MV-4-11 (cell line): ENCODE measurements around the gene ENG.

Experiments used
- DNase-seq: peaks from one replicate; lab custom pipeline; 2025; lab: John Stamatoyannopoulos, UW

ENG gene

DNA sequence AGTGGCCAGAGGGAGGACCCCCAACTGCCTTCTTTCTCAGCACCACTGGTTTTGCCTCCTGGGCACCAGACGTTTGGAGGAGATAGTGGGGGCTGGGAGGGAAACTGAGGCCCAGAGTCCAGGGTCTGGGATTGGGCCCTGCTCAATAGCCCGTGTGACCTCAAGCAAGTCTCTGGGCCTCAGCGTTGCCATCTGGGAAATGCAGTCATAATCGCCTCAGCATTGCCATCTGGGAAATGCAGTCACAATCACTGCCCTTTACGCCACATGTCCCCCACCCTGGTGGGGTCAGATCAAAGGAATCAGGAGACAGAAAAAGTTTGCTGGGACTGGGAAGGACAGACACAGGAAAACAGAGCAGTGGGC, 77.6 kb downstream of the ENG start:
- no peak for DNase-seq

DNA sequence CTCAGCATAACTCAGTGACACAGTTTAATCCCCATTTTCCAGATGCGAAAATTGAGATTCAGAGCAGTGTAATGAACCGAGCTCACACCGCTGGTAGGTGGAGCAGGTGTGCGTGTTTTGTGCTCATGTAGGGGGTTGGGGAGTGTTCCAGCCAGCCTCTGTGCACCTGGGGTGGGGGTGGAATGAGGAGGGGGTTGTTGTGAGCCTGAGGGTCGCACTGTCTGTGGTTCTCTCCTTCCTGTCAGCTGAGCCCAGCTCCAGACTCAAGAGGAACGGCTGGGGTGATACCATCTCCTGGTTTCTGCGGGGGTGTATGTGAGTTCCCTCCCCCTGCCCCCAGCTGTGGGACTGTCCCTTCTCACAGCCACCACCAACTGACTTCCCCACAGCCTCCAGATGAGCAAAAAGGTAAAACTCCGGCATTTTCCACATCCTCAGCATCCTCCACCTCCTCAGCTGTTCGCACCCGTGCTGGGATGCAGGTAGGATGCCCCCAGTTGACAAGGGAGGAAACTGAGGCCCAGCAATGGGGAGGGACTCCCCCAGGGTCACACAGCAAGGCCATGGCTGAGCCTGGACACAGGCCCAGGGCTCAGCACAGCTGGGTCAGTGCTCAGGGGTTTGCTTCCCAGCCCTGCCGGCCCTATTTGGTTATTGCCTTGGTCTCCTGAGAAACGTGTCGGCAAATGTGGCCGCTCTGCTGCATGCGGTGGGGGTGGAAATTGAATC, 78.1 kb downstream of the ENG start:
- DNase-seq = peak; percentile 84

DNA sequence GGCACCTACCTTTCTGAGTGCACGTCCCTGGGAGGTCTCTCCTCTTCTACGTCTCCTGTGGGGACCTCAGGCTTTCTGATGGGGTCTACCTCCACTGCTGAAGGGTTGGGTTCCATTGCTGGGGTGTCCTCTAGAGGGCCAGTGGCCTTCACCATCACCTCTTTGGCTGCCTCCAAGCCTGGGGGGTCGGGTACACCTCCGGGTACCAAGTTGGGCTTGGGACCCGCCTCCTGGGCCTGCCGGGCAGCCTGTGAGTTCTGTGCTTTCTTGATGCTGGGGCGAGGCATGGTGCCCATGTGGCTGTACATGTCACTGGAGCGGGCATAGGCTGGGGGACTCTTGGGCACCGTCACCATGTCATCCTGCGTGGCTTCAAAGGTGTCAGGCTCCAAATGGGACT, 80.5 kb downstream of the ENG start:
- no peak for DNase-seq

DNA sequence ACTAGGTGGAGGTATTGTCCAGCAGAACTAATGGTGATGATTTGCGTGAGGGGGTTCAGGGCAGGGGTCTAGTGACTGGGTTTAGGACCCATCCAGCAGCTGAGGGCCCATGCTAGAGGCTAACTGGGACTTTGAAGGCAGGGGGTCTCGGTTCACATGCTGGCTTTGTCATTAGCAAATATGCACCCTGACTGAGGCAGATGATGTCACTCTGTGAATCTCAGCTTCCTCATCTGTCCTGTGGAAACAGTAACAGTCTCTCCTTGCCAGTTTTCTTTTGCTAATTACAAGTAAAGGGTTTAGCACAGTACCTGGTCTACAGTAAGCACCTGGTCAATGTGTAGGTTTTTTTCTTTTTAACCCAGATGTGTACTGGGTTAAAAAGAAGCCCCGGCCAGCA, 81.2 kb downstream of the ENG start:
- DNase-seq = no peak

DNA sequence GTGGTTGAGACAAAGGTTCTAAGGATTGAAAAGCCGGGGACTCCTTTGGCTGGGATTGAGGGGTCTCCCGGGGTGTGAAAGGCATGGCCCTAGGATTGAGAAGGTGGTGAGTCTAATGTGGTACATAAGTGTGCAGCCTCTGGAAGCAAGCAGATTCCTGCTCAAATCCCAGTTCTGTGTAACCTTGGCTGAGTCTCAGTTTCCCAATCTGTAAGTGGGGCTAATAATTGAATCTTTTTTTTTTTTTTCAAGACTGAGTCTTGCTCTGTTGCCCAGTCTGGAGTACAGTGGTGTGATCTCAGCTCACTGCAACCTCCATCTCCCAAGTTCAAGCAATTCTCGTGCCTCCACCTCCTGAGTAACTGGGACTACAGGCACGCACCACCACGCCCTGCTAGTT, 81.9 kb downstream of the ENG start:
- DNase-seq = no peak

DNA sequence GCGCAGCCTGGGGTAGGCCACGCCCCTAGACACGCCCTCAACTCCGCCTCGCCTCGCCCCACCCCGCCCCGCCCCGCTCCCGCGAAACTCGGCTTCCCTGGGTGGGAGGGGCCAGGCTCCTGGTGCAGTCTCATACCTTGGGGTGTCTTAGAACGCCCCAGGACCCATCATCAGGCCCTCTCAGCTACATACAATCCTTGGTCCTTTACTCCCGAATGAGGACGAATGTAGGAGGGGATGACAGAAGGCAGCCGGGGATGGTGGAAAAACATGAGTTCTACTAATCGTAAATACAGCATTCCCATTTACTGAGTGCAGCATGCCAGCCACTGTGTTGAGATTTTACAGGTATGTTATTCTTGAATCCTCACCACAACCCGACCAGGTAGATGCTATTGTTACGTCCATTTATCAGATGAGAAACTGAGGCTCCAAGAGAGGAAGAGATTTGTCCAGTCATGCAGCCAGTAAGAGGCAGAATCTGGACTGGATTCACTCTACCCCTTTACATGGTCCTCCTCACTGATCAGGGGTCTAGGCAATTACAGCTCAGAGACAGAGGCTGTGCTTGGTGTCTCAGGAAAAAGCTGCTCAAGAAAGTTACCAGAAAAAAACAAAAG, 82.8 kb downstream of the ENG start:
- DNase-seq = no peak

DNA sequence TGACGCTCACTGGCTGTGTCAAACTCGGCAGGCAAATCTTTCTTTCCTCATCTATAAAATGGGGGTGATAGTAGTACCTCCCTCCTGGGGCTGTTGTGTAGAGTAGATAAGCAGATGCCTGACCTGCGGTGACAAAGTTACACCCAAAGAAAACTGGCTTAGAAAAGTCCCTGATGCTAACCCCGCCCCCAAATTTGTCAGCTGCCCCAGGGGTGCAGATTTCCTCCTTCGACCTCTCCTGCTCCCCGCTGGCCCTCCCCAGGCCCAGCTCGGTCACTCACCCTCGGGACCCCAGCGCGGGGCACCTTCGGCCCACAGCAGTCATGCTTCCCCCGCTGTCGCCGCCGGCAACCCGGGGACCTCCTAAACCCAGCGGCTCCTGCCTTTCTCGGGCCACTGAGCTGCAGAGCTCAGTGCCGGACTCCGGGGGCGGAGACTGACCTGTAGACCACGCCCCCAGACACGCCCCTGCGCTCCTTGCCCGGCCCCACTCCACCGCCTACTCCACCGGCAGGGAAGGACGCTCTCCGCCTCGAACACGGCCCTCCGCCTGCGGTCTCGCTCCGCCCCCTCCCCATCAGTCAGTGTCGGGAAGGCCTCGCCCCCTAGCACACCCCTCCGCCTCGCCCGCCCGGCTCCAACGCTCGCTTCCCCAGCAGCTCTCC, 83.4 kb downstream of the ENG start:
- peak; percentile 95 for DNase-seq

DNA sequence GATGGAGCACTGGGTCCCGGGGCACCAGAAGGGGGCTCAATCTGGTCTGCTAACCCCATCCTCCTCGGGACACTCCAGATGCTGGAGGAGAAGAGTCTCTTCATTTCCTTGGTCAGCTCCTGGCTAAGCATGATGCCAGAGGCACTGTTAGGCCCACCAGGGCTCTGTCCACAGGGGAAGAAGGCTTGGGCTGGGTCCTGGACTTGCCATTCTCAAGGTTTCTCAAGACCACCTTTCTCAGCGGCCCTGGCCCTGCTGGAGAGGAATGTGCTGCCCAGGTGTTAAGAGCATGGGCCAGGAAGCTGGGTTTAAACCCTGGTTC, 83.9 kb downstream of the ENG start:
- DNase-seq = no peak

DNA sequence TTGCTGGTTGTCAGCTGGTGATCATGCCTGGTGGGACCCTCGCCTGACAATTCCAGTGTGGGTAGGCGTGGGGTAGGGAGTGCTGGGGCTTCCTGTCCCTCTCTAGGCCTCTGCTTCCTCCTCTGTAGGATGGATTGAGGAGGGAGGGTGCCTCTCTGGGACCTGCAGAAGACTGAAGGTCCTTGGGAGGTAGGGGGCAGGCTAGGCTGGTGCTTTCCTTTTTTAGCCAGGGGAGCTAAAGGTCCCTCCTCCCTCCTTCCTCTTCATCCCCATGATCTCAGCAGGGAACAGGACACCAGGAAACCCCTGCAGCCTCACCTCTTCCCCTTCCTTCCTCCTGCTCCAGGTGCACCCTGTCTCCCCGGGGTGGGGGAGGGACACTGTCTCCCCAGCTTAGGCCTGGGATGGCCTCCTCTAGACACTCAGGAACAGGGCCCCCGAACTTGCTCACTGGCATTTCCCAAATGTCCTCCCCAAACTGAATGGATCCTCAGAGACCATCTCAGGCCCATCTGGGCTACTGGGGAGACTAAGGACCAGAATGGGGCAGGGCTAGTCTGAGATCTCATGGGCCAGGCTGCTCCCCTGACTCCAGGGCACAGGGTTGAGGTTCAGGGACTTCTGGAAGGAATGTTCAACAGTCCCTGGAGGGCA, 84.4 kb downstream of the ENG start:
- no peak for DNase-seq

DNA sequence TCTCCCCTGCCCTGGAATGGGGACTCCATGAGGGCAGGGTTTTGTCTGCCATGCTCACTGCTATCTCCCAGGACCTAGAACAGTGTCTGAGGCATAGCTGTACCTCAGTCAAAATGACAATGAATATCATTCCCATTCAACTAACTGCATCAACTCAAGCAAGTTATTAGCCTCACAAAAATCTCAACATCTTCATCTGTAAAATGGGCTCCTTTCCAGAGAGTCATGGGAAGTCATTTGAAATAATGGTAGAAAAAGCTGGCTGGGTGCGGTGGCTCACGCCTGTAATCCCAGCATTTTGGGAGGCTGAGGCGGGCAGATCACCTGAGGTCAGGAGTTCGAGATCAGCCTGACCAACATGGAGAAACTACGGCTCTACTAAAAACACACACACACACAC, 85.4 kb downstream of the ENG start:
- DNase-seq = no peak

DNA sequence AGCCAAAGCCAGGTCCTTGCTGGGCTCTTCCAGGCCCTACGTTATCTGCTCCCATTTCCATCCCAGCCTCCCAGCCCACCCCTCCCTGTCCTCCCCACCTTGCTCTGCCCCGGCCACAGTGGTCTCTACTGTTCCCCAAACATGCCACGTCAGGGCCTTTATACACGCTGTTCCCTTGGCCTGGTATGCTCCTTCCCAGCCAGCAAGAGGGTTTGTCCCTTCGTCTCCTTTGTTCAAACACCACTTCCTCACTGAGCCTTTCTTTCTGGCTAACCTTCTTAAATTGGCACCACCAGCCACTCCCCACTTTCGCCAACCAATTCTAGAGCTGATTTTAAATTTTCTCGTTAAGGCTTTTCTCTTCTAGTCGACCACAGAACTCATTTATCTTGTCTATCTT, 85.8 kb downstream of the ENG start:
- DNase-seq = peak; percentile 26

DNA sequence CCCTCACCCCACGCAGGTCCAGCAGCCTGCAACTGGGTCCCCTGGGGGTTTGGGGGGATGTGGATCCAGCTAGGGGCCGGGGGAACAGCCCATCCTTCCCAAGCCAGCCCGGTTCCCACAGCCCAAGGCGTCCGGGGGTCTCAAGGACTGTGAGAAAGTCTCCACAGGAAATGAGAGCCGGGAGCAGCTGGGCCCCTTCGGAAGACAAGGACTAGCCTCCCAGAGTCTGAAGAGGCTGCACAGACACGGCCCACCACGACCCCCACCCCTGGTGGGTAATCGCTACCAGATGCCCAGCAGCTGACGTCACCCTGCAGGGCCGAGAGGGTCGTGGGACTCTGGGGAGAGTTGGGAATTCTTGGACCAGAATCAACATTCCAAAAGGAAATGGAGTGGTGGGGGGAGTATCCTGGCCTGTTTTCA, 86.5 kb downstream of the ENG start:
- no peak for DNase-seq

DNA sequence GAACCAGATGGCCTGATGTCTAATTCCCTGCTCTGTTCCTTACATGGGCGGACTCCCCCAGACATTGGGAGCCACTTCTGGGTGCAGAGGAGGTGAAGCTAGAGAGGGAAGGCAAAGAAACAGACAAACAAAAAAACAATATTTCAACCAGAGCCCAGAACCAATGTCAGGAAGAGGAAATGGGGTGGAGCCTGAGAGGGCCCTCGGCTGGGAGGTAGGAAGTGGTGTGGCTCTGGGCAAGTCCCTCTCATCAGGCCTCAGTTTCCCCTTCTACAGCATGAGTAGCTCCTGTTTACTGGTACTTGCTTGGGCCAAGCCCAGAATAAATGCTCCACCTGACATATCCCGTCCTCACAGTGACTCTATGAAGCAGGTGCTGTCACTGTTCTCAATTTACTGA, 87.0 kb downstream of the ENG start:
- no peak for DNase-seq

DNA sequence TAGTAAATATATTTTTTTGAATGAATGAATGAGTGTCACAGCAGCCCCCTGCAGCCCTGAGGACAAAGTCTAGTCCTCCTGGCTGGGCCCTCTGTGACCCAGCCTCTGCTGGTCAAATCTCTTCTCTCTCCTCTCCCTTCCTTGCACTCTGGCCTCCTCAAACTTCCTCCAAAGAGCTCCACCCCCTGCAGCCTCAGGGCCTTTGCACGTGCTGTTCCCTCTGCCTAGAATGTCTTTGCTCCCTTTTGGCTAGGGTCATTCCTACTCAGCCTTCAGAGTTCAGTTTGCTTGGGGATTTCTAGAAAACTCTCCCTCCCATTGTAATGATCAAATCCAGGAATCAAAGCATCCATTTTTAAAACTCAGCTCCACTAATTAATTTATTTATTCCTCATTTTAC, 89.0 kb downstream of the ENG start:
- DNase-seq = no peak
